Fibroblast of the aortic adventitia (primary cell): Measurements from ENCODE around the gene MAP3K21. TPM values are rescaled to one million over a fixed set of nuclear protein-coding genes. Genes with fewer than 3 reads are reported as not detected.

Experiments
- DNase-seq: peaks from one replicate; pipeline ENCODE4 v3.0.0-alpha.2; 2010; ENCODE audit warnings: low read depth
- H3K4me3 ChIP-seq: 2 replicates; pipeline ENCODE4 v1.5.1; 2011; ENCODE audit warnings: low read depth, mild to moderate bottlenecking, control low read depth, low read length, moderate library complexity
- CTCF ChIP-seq: IDR thresholded peaks from 2 replicates; pipeline ENCODE4 v1.5.1; 2011; ENCODE audit warnings: mild to moderate bottlenecking, low read length, control low read depth, inconsistent platforms; ENCODE audit not compliant: insufficient read depth
- total RNA-seq: library from RNA; depleted of rRNA; stranded (reverse); fragments of >200 nt; gene quantifications from 2 replicates; pipeline ENCODE4 v1.2.3, GENCODE V29; 2012; ENCODE audit warnings: low replicate concordance

Gene MAP3K21
- total RNA-seq, 1 donor = 0.18 TPM

GRCh38 chr1:233368789-233369130 lies 41.2 kb downstream of the MAP3K21 start:
- no peak for DNase-seq

GRCh38 chr1:233372218-233373120 lies 44.9 kb downstream of the MAP3K21 start:
- DNase-seq = no peak
- H3K4me3 ChIP-seq = no peak overlapping the region
- no peak for TF ChIP-seq CTCF

More at GRCh38 chr1:233368789-233369130, 41.2 kb downstream of the MAP3K21 start:
- TF ChIP-seq CTCF = no peak
- no peak overlapping the region for H3K4me3 ChIP-seq

GRCh38 chr1:233373226-233373625 lies 45.7 kb downstream of the MAP3K21 start:
- no peak overlapping the region for H3K4me3 ChIP-seq
- DNase-seq = no peak
- no peak for TF ChIP-seq CTCF

GRCh38 chr1:233375653-233376052 lies 48.1 kb downstream of the MAP3K21 start:
- TF ChIP-seq CTCF = no peak
- H3K4me3 ChIP-seq = no peak overlapping the region
- no peak for DNase-seq

GRCh38 chr1:233376382-233377110 lies 49.0 kb downstream of the MAP3K21 start:
- no peak overlapping the region for H3K4me3 ChIP-seq
- TF ChIP-seq CTCF = no peak
- DNase-seq = no peak

- no peak for DNase-seq
- no peak for TF ChIP-seq CTCF
- no peak overlapping the region for H3K4me3 ChIP-seq
Observed at GRCh38 chr1:233379869-233380438, 52.4 kb downstream of the MAP3K21 start.
